ENCODE data around the gene UBFD1.

GRCh38 chr16:23578101-23578830, 20.7 kb downstream of the UBFD1 start:
- TF ChIP-seq POLR2A (IDR thresholded peaks at IDR 0.05) (no peak), CTCF (IDR thresholded peaks at IDR 0.05) (no peak)

Measured in body of pancreas (tissue), 4 donors.